Activated naive CD8-positive, alpha-beta T cell (primary cell): ENCODE results near the gene B4GALT5.
A peak's percentile ranks its signal among the peaks of the same experiment; 100 is the strongest.
"Not testable (repeated sequence)": the region's sequence is repeated elsewhere in the genome, so short reads cannot be mapped to it uniquely, and the experiment has no call there.

Experiments used
- H3K27ac Mint-ChIP-seq: one replicate; pipeline ENCODE4 v1.8.0; 2021; ENCODE audit warnings: mixed read lengths
- H3K27me3 Mint-ChIP-seq: one replicate; pipeline ENCODE4 v1.8.0; 2021; ENCODE audit warnings: mixed read lengths
- H3K36me3 Mint-ChIP-seq: one replicate; pipeline ENCODE4 v1.8.0; 2021; ENCODE audit warnings: mixed read lengths
- H3K4me1 Mint-ChIP-seq: one replicate; pipeline ENCODE4 v1.8.0; 2021; ENCODE audit warnings: low read depth, mixed read lengths
- H3K4me3 Mint-ChIP-seq: one replicate; pipeline ENCODE4 v1.8.0; 2021; ENCODE audit warnings: mild to moderate bottlenecking, mixed read lengths
- H3K9me3 Mint-ChIP-seq: one replicate; pipeline ENCODE4 v1.8.0; 2021; ENCODE audit warnings: low read depth, mixed read lengths

The B4GALT5 gene

DNA sequence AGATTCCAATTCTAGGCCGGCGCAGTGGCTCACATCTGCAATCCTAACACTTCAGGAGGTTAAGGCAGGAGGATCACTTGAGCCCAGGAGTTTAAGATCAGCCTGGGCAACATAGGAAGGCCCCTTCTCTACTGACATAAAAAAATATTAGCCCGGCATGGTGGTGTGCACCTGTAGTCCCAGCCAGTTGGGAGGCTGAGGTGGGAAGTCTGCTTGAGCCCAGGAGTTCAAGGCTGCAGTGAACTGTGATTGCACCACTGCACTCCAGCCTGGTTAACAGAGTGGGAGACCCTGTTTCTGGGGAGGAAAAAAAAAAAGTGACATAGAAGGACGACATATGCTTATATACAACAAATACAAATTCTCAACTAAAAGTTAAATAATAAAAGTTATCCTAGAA, 30.9 kb downstream of the B4GALT5 start:
- Mint-ChIP-seq H3K4me3 (no peak overlapping the region), H3K36me3 (peaks cover 8% of the 10 kb centered on the region), H3K27ac (no peak overlapping the region), H3K27me3 (no peaks in the 10 kb centered on the region), H3K9me3 (no peaks in the 10 kb centered on the region), H3K4me1 (peaks cover 40% of the 10 kb centered on the region)

DNA sequence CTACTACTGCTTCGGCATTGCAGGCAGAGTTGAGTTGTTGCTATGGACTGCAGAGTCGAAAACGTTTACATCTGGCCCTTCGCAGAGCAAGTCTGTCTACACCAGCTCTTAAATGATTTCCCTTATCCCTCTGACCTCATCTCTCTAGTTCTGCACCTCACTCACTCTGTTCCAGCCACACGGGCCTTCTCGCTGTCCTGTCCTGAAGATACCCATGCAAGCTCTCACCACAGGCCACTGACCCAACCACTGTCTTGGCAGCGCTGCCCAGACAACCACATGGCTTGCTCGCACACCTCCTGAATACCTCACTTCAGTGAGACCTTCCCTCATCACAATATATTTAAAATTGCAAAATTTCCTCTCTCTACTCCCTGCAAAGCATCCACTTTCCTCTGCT, 31.4 kb downstream of the B4GALT5 start:
- Mint-ChIP-seq H3K36me3 (peaks cover 8% of the 10 kb centered on the region), H3K9me3 (no peaks in the 10 kb centered on the region), H3K4me3 (no peak overlapping the region), H3K27me3 (no peaks in the 10 kb centered on the region), H3K27ac (no peak overlapping the region), H3K4me1 (peaks cover 44% of the 10 kb centered on the region)

DNA sequence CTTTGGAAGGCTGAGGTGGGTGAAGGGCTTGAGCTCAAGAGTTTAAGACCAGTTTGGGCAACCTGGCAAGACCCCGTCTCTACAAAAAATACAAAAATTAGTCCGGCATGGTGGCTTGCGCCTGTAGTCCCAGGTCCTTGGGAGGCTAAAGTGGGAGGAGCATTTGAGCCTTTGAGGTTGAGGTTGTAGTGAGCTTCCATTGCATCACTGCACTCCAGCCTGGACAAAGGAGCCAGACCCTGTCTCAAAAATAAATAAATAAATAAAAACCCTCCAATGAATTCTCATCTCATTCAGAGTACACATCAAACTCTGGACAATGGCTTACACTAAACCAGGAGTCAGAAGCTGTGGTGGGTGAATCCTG, 31.8 kb downstream of the B4GALT5 start:
- H3K4me1 Mint-ChIP-seq: peaks cover 47% of the 10 kb centered on the region
- H3K27me3 Mint-ChIP-seq: no peaks in the 10 kb centered on the region
- peaks cover 8% of the 10 kb centered on the region for H3K36me3 Mint-ChIP-seq
- H3K9me3 Mint-ChIP-seq: no peaks in the 10 kb centered on the region
- H3K27ac Mint-ChIP-seq: no peak overlapping the region
- no peak overlapping the region for H3K4me3 Mint-ChIP-seq

DNA sequence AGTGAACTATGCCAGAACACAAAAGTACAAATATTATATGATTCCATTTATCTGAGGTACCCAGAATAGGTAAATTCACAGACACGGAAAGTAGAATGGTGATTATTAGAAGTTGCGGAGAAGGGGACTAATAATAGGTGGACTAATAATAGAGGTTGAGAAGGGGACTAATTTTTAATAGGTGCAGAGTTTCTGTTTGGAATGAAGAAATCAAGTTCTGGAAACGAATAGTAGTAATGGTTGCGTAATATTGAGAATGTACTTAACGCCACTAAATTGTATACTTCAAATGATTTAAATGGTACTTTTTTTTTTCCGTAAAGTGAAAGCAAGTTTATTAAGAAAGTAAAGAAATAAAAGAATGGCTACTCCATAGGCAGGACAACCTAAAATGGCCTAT, 33.2 kb downstream of the B4GALT5 start:
- H3K27ac Mint-ChIP-seq: no peak overlapping the region
- peaks cover 52% of the 10 kb centered on the region for H3K4me1 Mint-ChIP-seq
- H3K27me3 Mint-ChIP-seq: no peaks in the 10 kb centered on the region
- H3K4me3 Mint-ChIP-seq: no peak overlapping the region
- no peaks in the 10 kb centered on the region for H3K9me3 Mint-ChIP-seq
- H3K36me3 Mint-ChIP-seq: peaks cover 8% of the 10 kb centered on the region

DNA sequence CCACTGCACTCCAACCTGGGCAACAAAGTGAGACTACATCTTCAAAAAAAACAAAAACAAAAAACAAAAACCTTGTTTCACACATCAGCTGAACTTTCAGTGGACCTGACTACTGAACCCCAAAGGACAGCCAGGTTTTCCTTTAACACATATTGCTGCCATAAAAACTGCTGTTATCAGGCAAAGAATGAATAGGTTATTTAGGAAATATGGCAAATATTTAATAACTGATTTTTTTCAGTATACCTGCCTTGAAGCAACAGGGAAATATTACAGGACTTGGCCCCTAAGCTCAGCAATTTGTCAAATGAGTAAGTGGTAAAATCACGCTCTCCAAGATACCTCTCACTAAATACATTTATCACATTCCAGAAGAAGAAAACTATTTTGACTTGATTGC, 34.0 kb downstream of the B4GALT5 start:
- no peaks in the 10 kb centered on the region for H3K27me3 Mint-ChIP-seq
- H3K27ac Mint-ChIP-seq: no peak overlapping the region
- peaks cover 8% of the 10 kb centered on the region for H3K36me3 Mint-ChIP-seq
- no peaks in the 10 kb centered on the region for H3K9me3 Mint-ChIP-seq
- no peak overlapping the region for H3K4me3 Mint-ChIP-seq
- peaks cover 48% of the 10 kb centered on the region for H3K4me1 Mint-ChIP-seq

DNA sequence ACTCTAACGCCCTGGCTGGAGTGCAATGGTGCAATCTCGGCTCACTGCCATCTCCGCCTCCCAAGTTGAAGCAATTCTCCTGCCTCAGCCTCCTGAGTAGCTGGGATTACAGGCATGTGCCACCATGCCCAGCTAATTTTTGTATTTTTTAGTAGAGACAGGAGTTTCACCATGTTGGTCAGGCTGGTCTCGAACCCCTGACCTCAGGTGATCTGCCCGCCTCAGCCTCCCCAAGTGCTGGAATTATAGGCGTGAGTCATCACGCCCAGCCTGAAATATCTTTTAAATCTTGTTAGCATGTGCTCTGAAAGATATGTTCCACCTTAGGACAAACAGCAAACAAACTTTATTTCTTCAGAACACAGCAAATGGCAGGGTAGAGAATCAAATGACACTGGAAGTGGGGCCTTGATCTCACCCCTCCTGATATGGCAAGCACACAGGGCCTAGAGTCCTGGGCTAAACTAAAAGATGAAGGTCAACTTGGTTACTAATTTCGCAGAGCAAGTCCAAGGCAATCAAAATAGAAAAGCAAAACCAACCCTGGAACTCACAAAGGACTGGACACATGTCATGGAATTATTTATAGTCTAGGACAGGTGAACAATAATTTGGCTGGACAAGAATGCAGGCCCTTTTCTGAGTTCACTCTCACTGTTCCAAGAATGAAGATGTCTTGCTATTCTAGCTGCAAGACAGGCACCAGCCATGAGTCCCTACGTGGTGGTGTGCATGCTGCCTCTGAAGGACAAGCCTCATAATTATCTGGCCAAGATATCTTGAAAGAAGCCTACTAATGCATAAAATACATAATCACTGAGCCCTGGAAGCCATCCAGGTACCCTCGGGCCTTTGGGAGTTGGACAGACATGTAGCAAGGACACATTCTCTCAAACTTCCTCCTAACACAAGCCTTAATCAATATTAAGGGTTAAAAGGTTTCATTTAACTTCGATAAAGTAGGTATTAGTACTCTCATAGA, 35.6 kb downstream of the B4GALT5 start:
- peak overlapping the region; percentile 64 for H3K27ac Mint-ChIP-seq
- H3K9me3 Mint-ChIP-seq: no peaks in the 10 kb centered on the region
- peaks cover 52% of the 10 kb centered on the region for H3K4me1 Mint-ChIP-seq
- peaks cover 8% of the 10 kb centered on the region for H3K36me3 Mint-ChIP-seq
- no peaks in the 10 kb centered on the region for H3K27me3 Mint-ChIP-seq
- no peak overlapping the region for H3K4me3 Mint-ChIP-seq

DNA sequence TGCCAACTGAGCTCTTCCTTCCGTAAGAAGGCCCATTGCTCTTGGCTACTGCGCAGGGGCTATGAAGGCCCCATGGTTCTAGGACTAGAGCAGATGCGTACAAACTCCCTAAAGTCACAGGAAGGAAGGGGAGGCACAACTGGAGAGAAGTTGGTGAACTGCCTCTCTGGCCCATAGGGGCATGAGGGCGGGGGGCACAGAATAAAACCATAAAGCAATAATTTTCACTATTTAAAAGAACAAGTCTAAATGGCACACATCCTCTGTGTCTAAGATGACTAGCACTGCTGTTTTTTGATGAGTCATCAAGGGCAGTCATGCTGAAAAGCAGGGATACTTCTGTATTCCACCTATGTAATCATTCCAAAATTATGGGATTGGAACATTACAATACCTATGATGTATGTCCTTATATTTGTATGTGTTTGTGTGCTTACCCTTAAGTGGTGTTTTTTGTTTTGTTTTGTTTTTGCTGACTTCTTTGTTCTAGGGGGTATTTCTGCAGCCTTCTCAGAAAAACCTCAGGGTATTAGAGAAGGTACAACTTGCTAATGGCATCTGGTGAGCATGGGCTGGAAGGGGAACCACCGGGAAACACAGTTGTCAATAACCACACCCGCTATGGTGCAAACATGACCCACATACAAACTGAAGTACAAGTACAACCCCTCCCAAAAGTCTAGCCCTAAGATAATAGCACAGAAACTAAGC, 36.9 kb downstream of the B4GALT5 start:
- no peaks in the 10 kb centered on the region for H3K27me3 Mint-ChIP-seq
- peaks cover 6% of the 10 kb centered on the region for H3K36me3 Mint-ChIP-seq
- peaks cover 56% of the 10 kb centered on the region for H3K4me1 Mint-ChIP-seq
- H3K27ac Mint-ChIP-seq: peak overlapping the region; percentile 37
- H3K4me3 Mint-ChIP-seq: no peak overlapping the region
- H3K9me3 Mint-ChIP-seq: no peaks in the 10 kb centered on the region

DNA sequence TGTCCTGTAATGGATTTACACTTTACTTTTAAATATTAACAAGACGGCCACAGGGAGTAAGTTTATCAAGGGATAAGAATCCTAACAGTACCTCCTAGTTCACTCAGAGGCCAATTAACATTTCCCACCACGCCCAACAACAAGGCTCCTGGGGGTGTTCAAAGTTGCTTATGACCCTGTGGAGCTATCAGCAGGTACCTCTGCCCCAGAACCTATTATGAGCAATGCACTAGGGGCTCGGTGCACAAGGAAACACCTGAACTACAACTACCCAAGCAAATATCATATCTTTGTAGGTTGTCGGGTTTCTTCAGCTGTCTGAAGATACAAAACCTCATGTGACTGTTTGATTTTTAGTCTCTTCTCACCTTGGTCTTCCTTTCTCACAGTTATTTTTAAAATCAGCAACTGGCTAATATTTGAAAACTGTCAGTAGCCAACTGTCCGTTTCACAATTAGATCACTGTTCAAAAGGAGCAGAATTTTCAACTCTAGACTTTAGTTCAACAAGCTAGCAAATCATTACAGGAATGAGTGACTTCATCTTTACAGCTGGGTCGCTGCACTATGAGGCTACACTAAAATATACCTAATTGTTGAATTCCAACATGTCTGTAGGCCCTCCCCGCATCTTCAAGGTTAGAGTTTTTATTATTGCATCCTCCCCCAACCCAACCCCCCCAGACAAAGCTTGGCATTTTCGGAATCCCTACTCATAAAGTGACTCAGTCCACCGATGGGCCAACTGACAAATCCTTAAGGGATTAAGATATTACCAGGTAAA, 38.1 kb downstream of the B4GALT5 start:
- no peaks in the 10 kb centered on the region for H3K9me3 Mint-ChIP-seq
- no peak overlapping the region for H3K27ac Mint-ChIP-seq
- H3K4me3 Mint-ChIP-seq: no peak overlapping the region
- peaks cover 60% of the 10 kb centered on the region for H3K4me1 Mint-ChIP-seq
- H3K27me3 Mint-ChIP-seq: no peaks in the 10 kb centered on the region
- H3K36me3 Mint-ChIP-seq: peaks cover 4% of the 10 kb centered on the region

DNA sequence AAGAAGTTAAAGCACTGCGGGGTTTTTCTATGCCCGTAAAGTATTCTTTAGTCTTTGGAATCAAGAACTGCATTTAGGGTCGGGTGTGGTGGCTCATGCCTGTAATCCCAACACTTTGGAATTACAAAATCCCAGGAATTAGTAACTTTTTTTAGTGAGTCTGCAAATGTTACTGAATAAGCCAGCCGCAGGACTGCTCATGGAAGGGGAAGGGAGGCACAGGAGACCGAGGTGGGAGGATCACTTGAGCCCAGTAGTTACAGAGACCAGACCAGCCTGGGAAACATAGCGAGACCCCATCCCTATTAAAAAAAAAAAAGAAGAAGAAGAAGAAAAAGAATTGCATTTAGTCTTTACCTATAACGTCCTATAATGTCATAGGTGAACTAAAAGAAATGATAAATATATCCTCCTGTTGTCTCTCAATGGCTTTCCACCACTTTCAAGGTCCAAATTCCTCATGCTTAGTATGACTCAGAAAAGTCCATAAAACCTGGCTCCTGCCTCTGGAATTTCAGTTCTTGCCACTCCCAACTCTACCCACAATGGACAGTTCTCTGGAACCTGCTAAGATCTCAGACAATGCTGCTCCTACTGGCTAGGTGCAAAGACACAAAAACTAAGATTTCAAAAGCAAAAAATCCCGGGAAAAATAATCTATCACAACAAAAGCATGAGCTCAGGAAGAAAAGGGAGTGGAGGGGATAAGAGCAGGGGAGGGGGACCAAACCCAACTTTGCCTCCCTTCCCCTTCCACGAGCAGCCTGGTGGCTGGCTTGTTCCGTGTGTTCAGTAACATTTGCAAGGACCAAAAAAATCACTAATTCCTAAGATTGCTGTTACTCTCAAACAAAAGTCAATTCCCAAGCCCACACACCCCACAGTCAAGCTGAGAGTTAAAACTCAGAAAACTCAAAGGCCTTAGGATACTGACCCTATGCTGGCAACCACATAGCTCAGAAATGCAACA, 39.0 kb downstream of the B4GALT5 start:
- H3K27me3 Mint-ChIP-seq: no peaks in the 10 kb centered on the region
- H3K4me1 Mint-ChIP-seq: peaks cover 66% of the 10 kb centered on the region
- H3K9me3 Mint-ChIP-seq: no peaks in the 10 kb centered on the region
- no peak overlapping the region for H3K4me3 Mint-ChIP-seq
- no peak overlapping the region for H3K27ac Mint-ChIP-seq
- H3K36me3 Mint-ChIP-seq: peaks cover 4% of the 10 kb centered on the region

DNA sequence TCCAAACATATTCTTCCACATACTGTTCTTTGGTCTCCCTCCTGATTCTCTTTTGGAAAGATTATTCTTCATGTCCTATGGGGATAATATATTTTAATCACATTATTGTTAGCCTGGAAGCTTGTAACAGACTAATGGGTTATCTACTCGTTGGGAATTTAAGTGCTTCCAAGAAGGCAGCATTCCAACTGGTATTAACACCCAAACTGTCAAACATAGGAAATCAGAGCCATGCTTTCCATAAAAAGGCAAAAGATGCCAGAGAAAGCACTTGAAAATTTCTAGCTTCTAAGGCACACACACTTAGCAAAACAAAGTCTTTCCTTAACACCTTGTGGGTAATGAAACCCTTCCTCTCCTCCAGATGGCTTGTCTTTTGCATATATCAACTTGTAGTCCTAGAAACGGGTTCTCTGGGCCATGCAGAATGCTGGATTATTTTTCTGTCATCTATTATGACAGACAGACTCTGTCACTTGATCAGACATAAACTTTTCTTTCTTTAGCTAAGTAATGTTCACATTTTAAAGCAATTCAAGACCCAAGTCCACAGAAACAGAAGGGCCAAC, 41.5 kb downstream of the B4GALT5 start:
- H3K36me3 Mint-ChIP-seq: peaks cover 2% of the 10 kb centered on the region
- H3K4me3 Mint-ChIP-seq: no peak overlapping the region
- no peaks in the 10 kb centered on the region for H3K27me3 Mint-ChIP-seq
- peaks cover 63% of the 10 kb centered on the region for H3K4me1 Mint-ChIP-seq
- H3K9me3 Mint-ChIP-seq: no peaks in the 10 kb centered on the region
- H3K27ac Mint-ChIP-seq: no peak overlapping the region

DNA sequence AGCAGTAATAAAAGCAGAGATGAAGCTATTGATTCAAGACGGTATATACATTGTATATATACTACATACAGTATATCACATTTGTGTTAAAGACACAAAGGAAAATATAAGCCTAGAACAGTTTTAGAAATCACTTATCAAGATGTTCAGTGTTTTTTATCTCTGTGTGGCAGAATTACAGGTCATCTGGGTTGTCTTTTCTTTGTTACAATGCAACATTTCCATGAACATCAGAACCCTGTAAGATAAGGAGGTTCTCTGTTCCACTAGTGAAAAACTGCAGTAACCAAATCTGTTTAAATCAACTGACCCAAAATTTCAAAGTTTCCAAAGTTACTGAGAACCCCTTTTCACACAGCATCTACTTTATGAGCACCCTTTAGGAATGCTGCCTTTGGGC, 42.2 kb downstream of the B4GALT5 start:
- Mint-ChIP-seq H3K36me3 (peaks cover 2% of the 10 kb centered on the region), H3K9me3 (no peaks in the 10 kb centered on the region), H3K4me3 (no peak overlapping the region), H3K27ac (no peak overlapping the region), H3K4me1 (peaks cover 56% of the 10 kb centered on the region), H3K27me3 (no peaks in the 10 kb centered on the region)

DNA sequence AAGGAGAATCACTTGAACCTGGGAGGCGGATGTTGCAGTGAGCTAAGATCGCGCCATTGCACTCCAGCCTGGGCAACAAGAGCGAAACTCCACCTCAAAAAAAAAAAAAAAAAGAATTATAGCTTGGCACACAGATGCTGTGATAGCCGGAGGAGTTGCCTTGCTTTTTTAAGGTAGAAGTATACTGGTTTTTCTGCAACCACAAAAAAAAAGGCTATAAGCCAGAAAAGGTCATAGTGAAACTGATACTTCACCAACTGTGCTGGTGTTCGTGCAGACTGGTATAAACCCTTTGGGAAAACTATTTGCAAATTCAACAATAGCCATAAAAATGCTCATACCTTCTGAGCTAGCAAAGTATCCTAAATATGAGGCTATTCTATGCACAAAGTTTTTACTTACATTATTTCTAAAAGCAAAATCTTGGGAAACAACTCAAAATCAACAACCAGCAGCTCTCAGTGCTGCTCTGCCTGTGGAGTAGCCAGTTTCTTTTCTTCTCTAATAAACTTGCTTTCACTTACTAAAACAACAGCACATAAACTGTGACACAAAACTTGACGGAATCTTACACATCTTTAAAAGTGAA, 44.0 kb downstream of the B4GALT5 start:
- Mint-ChIP-seq H3K27me3 (no peaks in the 10 kb centered on the region), H3K27ac (peak overlapping the region; percentile 72), H3K9me3 (no peaks in the 10 kb centered on the region), H3K4me1 (peaks cover 53% of the 10 kb centered on the region), H3K36me3 (peaks cover 2% of the 10 kb centered on the region), H3K4me3 (peak overlapping the region; percentile 8)

DNA sequence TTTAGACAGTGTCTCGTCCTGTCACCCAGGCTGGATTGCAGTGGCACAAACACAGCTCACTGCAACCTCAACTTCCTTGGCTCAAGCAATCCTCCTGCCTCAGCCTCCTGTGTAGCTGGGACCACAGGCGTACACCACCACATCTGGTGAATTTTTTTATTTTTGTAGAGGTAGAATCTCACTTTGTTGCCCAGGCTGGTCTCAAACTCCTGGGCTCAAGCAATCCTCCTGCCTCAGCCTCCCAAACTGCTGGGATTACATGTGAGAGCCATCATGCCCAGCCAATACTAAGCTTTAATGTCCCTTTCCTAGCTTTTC, 44.8 kb downstream of the B4GALT5 start:
- H3K9me3 Mint-ChIP-seq, H3K27me3 Mint-ChIP-seq, H3K36me3 Mint-ChIP-seq: not testable (repeated sequence)
- H3K4me3 Mint-ChIP-seq: peak overlapping the region; percentile 43
- H3K27ac Mint-ChIP-seq: peak overlapping the region; percentile 25
- peaks cover 56% of the 10 kb centered on the region for H3K4me1 Mint-ChIP-seq
